Effector memory CD4-positive, alpha-beta T cell (primary cell): ENCODE measurements around the gene MT1F.
A peak's percentile ranks its signal among the peaks of the same experiment; 100 is the strongest.
"Not testable (repeated sequence)": the region's sequence is repeated elsewhere in the genome, so short reads cannot be mapped to it uniquely, and the experiment has no call there.

ENCODE experiments used
- DNase-seq, 3 donors: peaks; one replicate each; pipeline ENCODE4 v3.0.0-alpha.2; 2020
- H3K27ac ChIP-seq: 2 replicates; pipeline ENCODE4 v1.7.0; 2013; ENCODE audit warnings: mild to moderate bottlenecking, low read length, moderate library complexity; ENCODE audit not compliant: insufficient read depth, poor library complexity, severe bottlenecking
- H3K27me3 ChIP-seq: replicated peaks from 2 replicates; pipeline ENCODE4 v1.7.0; 2013; ENCODE audit warnings: mild to moderate bottlenecking, low read length; ENCODE audit not compliant: insufficient read depth, control insufficient read depth, poor library complexity, severe bottlenecking
- H3K36me3 ChIP-seq: 2 replicates; pipeline ENCODE4 v1.7.0; 2013; ENCODE audit warnings: mild to moderate bottlenecking, low read length, moderate library complexity; ENCODE audit not compliant: control insufficient read depth, insufficient read depth
- H3K4me1 ChIP-seq: 2 replicates; pipeline ENCODE4 v1.7.0; 2013; ENCODE audit warnings: low read length, mild to moderate bottlenecking; ENCODE audit not compliant: control insufficient read depth, insufficient read depth, poor library complexity, severe bottlenecking
- H3K4me3 ChIP-seq: 2 replicates; pipeline ENCODE4 v1.7.0; 2013; ENCODE audit warnings: low read length, low read depth, mild to moderate bottlenecking; ENCODE audit not compliant: insufficient read depth, poor library complexity, severe bottlenecking
- H3K9me3 ChIP-seq: 2 replicates; pipeline ENCODE4 v1.7.0; 2013; ENCODE audit warnings: mild to moderate bottlenecking, low read length, moderate library complexity; ENCODE audit not compliant: control insufficient read depth

The MT1F gene

DNA sequence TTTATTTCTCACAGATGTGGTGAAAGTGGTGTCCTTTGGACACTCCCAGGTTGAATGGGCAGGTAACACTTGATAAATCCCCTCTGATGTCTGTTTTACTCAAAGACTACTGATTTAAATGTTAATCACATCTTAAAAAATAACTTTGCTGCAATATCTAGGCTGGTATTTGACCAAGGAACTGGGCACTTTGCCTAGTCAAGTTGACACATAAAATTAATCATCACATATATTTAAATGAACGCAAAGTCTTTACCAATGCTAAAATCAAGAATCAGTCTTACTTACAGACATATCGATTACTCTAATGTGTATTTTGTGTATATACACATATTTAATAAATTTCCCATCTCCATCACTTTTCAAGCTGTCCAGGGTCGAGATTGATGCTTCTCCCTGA lies 42.4 kb upstream of the MT1F start:
- Histone ChIP-seq H3K27ac (no peak overlapping the region), H3K36me3 (no peaks in the 10 kb centered on the region), H3K4me3 (no peak overlapping the region), H3K9me3 (no peaks in the 10 kb centered on the region), H3K4me1 (peaks cover 14% of the 10 kb centered on the region), H3K27me3 (no peaks in the 10 kb centered on the region)
- DNase-seq = no peak

DNA sequence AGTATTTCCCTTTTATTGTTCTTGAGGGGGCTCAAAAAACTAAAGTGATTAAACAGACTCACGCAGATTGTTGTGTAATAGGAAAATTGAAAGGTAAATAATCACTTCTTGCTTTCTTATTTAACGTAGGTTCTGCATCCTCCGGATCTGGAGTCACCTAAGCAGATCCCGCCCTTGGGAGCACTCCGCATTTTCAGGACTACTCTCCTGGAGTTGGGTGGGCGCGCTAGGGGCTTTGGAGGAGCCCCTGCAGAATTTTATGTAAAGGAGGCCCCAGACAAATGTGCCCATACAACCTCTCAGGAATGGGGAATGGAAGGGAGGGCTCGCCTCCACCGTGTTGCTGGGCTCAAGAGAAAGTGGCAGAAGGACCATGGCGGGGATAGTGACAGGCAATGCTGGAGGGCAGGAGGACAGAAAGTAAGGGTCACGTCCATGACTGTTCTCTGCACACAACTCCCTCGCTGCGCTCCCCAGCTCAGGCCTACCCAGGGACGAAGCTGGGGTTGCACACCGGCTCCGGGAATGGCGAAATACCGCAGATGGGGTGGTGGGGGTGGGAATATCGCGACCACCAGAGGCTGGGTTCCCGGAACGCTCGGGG lies 41.0 kb upstream of the MT1F start:
- no peaks in the 10 kb centered on the region for H3K9me3 ChIP-seq
- H3K36me3 ChIP-seq = no peaks in the 10 kb centered on the region
- H3K4me3 ChIP-seq = peak overlapping the region; percentile 36
- no peak for DNase-seq
- H3K27me3 ChIP-seq = no peaks in the 10 kb centered on the region
- H3K4me1 ChIP-seq = peaks cover 8% of the 10 kb centered on the region
- H3K27ac ChIP-seq = no peak overlapping the region

- peak in 1 of 3 donors; percentile 25 for DNase-seq
- no peaks in the 10 kb centered on the region for H3K27me3 ChIP-seq
- H3K36me3 ChIP-seq = no peaks in the 10 kb centered on the region
- no peak overlapping the region for H3K27ac ChIP-seq
- peak overlapping the region; percentile 36 for H3K4me3 ChIP-seq
- peaks cover 8% of the 10 kb centered on the region for H3K4me1 ChIP-seq
- no peaks in the 10 kb centered on the region for H3K9me3 ChIP-seq
These were observed 40.3 kb upstream of the MT1F start for GRCh38 chr16:56617212-56618085.

GRCh38 chr16:56618138-56618537 lies 39.6 kb upstream of the MT1F start:
- no peak overlapping the region for H3K27ac ChIP-seq
- H3K36me3 ChIP-seq = no peaks in the 10 kb centered on the region
- DNase-seq = no peak
- peaks cover 8% of the 10 kb centered on the region for H3K4me1 ChIP-seq
- no peak overlapping the region for H3K4me3 ChIP-seq
- H3K9me3 ChIP-seq = no peaks in the 10 kb centered on the region
- no peaks in the 10 kb centered on the region for H3K27me3 ChIP-seq

DNA sequence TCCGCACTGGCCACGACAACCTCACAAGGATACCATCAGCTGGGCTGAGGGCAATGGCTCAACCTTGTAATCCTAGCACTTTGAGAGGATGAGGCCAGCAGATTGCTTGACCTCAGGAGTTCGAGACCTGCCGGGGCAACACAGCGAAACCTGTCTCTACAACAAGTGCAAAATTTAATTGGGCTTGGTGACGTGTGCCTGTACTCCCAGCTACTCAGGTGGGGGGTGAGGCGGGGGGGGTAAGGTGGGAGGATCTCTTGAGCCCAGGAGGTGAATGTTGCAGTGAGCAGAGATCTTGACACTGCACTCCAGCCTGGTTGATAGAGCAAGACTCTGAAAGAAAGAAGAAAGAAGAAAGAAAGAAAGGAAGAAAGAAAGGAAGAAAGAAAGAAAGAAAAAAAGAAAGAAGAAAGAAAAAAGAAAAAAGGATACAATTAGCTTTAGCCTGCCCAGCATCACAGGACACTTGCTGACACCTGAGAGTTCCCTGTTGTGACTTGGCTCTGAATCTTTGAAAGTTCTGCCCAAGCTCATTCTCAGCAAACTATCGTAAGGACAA lies 37.3 kb upstream of the MT1F start:
- Histone ChIP-seq H3K9me3 (no peaks in the 10 kb centered on the region), H3K36me3 (no peaks in the 10 kb centered on the region), H3K27ac (no peak overlapping the region), H3K27me3 (no peaks in the 10 kb centered on the region), H3K4me3 (no peak overlapping the region), H3K4me1 (peaks cover 8% of the 10 kb centered on the region)
- no peak for DNase-seq

DNA sequence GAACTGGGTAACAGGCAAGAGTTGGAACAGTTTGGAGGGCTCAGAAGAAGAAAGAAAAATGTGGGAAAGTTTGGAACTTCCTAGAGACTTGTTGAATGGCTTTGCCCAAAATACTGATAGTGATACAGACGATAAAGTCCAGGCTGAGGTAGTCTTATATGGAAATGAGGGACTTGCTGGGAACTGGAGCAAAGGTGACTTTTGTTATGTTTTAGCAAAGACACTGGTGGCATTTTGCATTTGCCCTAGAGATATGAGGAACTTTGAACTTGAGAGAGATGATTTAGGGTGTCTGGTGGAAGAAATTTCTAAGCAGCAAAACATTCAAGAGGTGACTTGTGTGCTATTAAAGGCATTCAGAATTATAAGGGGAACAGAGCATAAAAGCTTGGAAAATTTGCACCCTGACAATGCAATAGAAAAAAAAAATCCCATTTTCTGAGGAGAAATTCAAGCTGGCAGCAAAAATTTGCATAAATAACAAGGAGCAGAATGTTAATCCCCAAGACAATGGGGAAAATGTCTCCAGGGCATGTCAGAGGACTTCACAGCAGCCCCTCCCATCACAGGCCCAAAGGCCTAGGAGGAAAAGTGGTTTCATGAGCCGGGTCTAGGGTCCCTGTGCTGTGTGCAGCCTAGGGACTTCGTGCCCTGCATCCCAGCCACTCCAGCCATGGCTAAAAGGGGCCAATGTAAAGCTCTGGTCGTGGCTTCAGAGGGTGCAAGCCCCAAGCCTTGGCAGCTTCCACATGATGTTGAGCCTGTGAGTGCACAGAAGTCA lies 35.9 kb upstream of the MT1F start:
- H3K36me3 ChIP-seq, H3K27me3 ChIP-seq, H3K27ac ChIP-seq, H3K4me3 ChIP-seq, DNase-seq, H3K9me3 ChIP-seq: not testable (repeated sequence)
- H3K4me1 ChIP-seq = peaks cover 15% of the 10 kb centered on the region

DNA sequence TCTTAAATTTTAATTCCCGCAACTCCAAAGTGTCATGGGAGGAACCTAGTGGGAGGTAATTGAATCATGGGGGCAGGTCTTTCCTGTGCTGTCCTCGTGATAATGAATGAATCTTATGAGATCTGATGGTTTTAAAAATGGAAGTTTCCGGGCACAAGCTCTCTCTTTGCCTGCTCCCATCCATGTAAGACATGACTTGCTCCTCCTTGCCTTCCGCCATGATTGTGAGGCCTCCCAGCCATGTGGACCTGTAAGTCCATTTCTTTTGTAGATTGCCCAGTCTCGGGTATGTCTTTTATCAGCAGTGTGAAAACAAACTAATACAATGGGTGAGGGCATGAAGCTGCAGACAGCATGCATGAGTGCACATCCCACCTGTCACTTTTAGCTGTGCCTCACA lies 34.6 kb upstream of the MT1F start:
- H3K36me3 ChIP-seq, DNase-seq, H3K9me3 ChIP-seq, H3K4me3 ChIP-seq, H3K4me1 ChIP-seq, H3K27me3 ChIP-seq, H3K27ac ChIP-seq: not testable (repeated sequence)

- no peaks in the 10 kb centered on the region for H3K36me3 ChIP-seq
- DNase-seq = no peak
- H3K9me3 ChIP-seq = no peaks in the 10 kb centered on the region
- peaks cover 7% of the 10 kb centered on the region for H3K4me1 ChIP-seq
- no peak overlapping the region for H3K4me3 ChIP-seq
- H3K27me3 ChIP-seq = no peaks in the 10 kb centered on the region
- H3K27ac ChIP-seq = no peak overlapping the region
These were observed 34.1 kb upstream of the MT1F start for GRCh38 chr16:56623637-56624036.

DNA sequence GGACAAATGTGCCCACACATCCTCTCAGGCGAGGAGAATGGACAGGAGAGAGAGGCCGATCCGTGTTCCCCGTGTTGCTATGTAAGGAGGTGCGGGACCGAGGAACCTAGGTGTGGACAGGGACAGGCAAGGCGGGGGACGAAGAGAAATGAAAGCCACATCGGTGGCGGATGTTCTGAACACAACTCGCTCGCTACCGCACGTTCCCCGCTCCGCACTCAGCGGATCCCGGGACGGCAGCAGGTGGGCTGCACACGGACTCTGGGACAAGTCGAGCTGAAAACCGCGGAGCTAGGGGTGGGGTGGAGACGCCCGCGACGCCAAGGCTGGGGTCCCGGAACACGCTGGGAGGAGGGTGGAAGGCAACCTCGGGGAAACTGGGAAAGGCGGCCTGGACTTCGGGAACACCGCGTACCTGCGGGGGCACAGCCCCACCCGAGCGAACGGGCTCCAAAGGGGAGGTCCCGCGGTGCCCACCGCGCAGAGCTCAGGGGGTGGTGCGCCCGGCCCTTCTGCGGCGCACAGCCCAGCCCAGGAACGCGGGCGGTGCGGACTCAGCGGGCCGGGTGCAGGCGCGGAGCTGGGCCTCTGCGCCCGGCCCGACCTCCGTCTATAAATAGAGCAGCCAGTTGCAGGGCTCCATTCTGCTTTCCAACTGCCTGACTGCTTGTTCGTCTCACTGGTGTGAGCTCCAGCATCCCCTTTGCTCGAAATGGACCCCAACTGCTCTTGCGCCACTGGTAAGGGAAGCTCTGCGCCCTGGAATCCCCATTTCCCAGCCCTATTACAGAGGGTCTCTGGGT lies 32.4 kb upstream of the MT1F start, which contains the start of gene MT1E:
TSS of gene MT1E (plus strand) at position 642 of the 803 bp plus-strand sequence. CDS start at position 713, 71 bp downstream.
- no peaks in the 10 kb centered on the region for H3K9me3 ChIP-seq
- no peak for DNase-seq
- H3K27me3 ChIP-seq = no peaks in the 10 kb centered on the region
- peaks cover 7% of the 10 kb centered on the region for H3K4me1 ChIP-seq
- peak within 1 kb of the TSS; percentile 70 for H3K4me3 ChIP-seq
- no peaks in the 10 kb centered on the region for H3K36me3 ChIP-seq
- no peak within 1 kb of the TSS for H3K27ac ChIP-seq
